NB4 (cell line): ENCODE data around the gene TEKT2.

ENCODE experiments used
- DNase-seq: peaks from one replicate; pipeline ENCODE4 v3.0.0; 2010; ENCODE audit warnings: low read depth
- H3K4me3 ChIP-seq: one replicate; pipeline ENCODE4 v1.5.1; 2011; ENCODE audit warnings: mild to moderate bottlenecking, low read depth, low read length, moderate library complexity
- MAX ChIP-seq: IDR thresholded peaks from 2 replicates; pipeline ENCODE4 v1.6.1; 2011; ENCODE audit warnings: low read depth, low read length
- MYC ChIP-seq: IDR thresholded peaks from 2 replicates; pipeline ENCODE4 v1.6.1; 2011; ENCODE audit warnings: low read depth, low read length
- POLR2A ChIP-seq: IDR thresholded peaks from 2 replicates; pipeline ENCODE4 v1.6.1; 2011; ENCODE audit warnings: mild to moderate bottlenecking; ENCODE audit not compliant: insufficient read length; ENCODE audit errors: extremely low read depth
- TF ChIP-seq, protein P1 (sequence below): IDR thresholded peaks from one replicate; pipeline ENCODE4 v1.5.1; 2012; ENCODE audit warnings: low read depth, low read length

The TEKT2 gene

GRCh38 chr1:36119456-36119855 is 35.6 kb downstream of the TEKT2 start:
- no peak for DNase-seq
- no peak overlapping the region for H3K4me3 ChIP-seq
- no peak for TF ChIP-seq POLR2A

GRCh38 chr1:36122062-36123030 is 38.5 kb downstream of the TEKT2 start:
- no peak overlapping the region for H3K4me3 ChIP-seq

GRCh38 chr1:36123356-36123755 is 39.5 kb downstream of the TEKT2 start:
- TF ChIP-seq POLR2A (no peak), MYC (no peak)
- TF ChIP-seq, protein P1, sequence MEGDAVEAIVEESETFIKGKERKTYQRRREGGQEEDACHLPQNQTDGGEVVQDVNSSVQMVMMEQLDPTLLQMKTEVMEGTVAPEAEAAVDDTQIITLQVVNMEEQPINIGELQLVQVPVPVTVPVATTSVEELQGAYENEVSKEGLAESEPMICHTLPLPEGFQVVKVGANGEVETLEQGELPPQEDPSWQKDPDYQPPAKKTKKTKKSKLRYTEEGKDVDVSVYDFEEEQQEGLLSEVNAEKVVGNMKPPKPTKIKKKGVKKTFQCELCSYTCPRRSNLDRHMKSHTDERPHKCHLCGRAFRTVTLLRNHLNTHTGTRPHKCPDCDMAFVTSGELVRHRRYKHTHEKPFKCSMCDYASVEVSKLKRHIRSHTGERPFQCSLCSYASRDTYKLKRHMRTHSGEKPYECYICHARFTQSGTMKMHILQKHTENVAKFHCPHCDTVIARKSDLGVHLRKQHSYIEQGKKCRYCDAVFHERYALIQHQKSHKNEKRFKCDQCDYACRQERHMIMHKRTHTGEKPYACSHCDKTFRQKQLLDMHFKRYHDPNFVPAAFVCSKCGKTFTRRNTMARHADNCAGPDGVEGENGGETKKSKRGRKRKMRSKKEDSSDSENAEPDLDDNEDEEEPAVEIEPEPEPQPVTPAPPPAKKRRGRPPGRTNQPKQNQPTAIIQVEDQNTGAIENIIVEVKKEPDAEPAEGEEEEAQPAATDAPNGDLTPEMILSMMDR, result no peak
- no peak for DNase-seq
- H3K4me3 ChIP-seq, result no peak overlapping the region

More at GRCh38 chr1:36122062-36123030, 38.5 kb downstream of the TEKT2 start:
- TF ChIP-seq MYC, result no peak
- TF ChIP-seq, protein P1, result no peak
- TF ChIP-seq MAX, result no peak
- TF ChIP-seq POLR2A, result no peak
- no peak for DNase-seq

- H3K4me3 ChIP-seq, result no peak overlapping the region
- no peak for DNase-seq
- no peak for TF ChIP-seq POLR2A
- no peak for TF ChIP-seq MYC
- TF ChIP-seq, protein P1, result no peak
- TF ChIP-seq MAX, result no peak
Observed at GRCh38 chr1:36124404-36125128, 40.7 kb downstream of the TEKT2 start.

GRCh38 chr1:36125129-36125991 is 41.5 kb downstream of the TEKT2 start, which contains the start of gene COL8A2:
Gene COL8A2 (minus strand): TSS chr1:36125222. CDS start chr1:36100242, 24,980 bp downstream.
- no peak within 1 kb of the TSS for H3K4me3 ChIP-seq
- DNase-seq, result no peak
- TF ChIP-seq, protein P1, result no peak
- TF ChIP-seq MAX, result no peak
- no peak for TF ChIP-seq POLR2A
- TF ChIP-seq MYC, result no peak
